HepG2 (cell line): ENCODE results near the gene ANKAR. TPM values are rescaled to one million over a fixed set of nuclear protein-coding genes. Genes with fewer than 3 reads are reported as not detected.

Experiments used
- ATRX ChIP-seq: sonication (generic); formaldehyde crosslinking; IDR thresholded peaks from 2 replicates; pipeline ENCODE4 v1.4.0; 2020; ENCODE audit warnings: missing genetic modification reagents, borderline replicate concordance
- CBX1 ChIP-seq: IDR thresholded peaks from one replicate; pipeline ENCODE4 v1.6.1; 2016; ENCODE audit warnings: antibody characterized with exemption, low read depth
- DR1 ChIP-seq: sonication (generic); formaldehyde crosslinking; IDR thresholded peaks from 2 replicates; pipeline ENCODE4 v1.8.0; 2021; ENCODE audit warnings: mild to moderate bottlenecking, missing genetic modification reagents, inconsistent platforms
- E2F2 ChIP-seq: sonication (generic); formaldehyde crosslinking; IDR thresholded peaks from 2 replicates; pipeline ENCODE4 v1.4.0; 2020; ENCODE audit warnings: missing genetic modification reagents, borderline replicate concordance
- E2F5 ChIP-seq: sonication (generic); formaldehyde crosslinking; conservative IDR thresholded peaks from 2 replicates; pipeline ENCODE4 v1.4.0; 2020; ENCODE audit warnings: missing genetic modification reagents
- IKZF1 ChIP-seq: fragments of 450-650 bp; IDR thresholded peaks from 2 replicates; pipeline ENCODE4 v1.7.1; 2016
- KAT2B ChIP-seq: fragments of 150-350 bp; IDR thresholded peaks from 2 replicates; pipeline ENCODE4 v1.6.1; 2014; ENCODE audit warnings: low read depth, low read length, borderline replicate concordance
- MAFG ChIP-seq: sonication (generic); formaldehyde crosslinking; IDR thresholded peaks from 2 replicates; pipeline ENCODE4 v1.5.1; 2020; ENCODE audit warnings: mild to moderate bottlenecking, missing genetic modification reagents
- MIXL1 ChIP-seq: IDR thresholded peaks from 2 replicates; pipeline ENCODE4 v1.6.1; 2016
- NCOA1 ChIP-seq: sonication (generic); formaldehyde crosslinking; IDR thresholded peaks from 2 replicates; pipeline ENCODE4 v1.9.0; 2021; ENCODE audit warnings: missing genetic modification reagents
- POLR2G ChIP-seq: fragments of 200-400 bp; formaldehyde crosslinking; IDR thresholded peaks from 2 replicates; pipeline ENCODE4 v1.6.1; 2018; ENCODE audit warnings: mild to moderate bottlenecking, low read depth, low read length, moderate library complexity
- REPIN1 ChIP-seq: sonication (generic); formaldehyde crosslinking; IDR thresholded peaks from 2 replicates; pipeline ENCODE4 v1.8.0; 2022; ENCODE audit warnings: missing genetic modification reagents, low read depth, mild to moderate bottlenecking, borderline replicate concordance
- ZNF224 ChIP-seq: sonication (generic); formaldehyde crosslinking; IDR thresholded peaks from 2 replicates; pipeline ENCODE4 v1.5.0; 2020; ENCODE audit warnings: mild to moderate bottlenecking, missing genetic modification reagents
- ZNF230 ChIP-seq: sonication (generic); formaldehyde crosslinking; IDR thresholded peaks from 2 replicates; pipeline ENCODE4 v1.4.0; 2020; ENCODE audit warnings: mild to moderate bottlenecking, missing genetic modification reagents
- ZNF646 ChIP-seq: sonication (generic); formaldehyde crosslinking; IDR thresholded peaks from 2 replicates; pipeline ENCODE4 v1.9.0; 2021; ENCODE audit warnings: mild to moderate bottlenecking, missing genetic modification reagents
- ZNF749 ChIP-seq: sonication (generic); formaldehyde crosslinking; IDR thresholded peaks from 2 replicates; pipeline ENCODE4 v1.8.0; 2022; ENCODE audit warnings: mild to moderate bottlenecking, missing genetic modification reagents, moderate library complexity, borderline replicate concordance
- ZNF775 ChIP-seq: sonication (generic); formaldehyde crosslinking; IDR thresholded peaks from 2 replicates; pipeline ENCODE4 v1.4.0; 2020; ENCODE audit warnings: missing genetic modification reagents, mild to moderate bottlenecking, moderate library complexity, borderline replicate concordance
- ZXDC ChIP-seq: sonication (generic); formaldehyde crosslinking; IDR thresholded peaks from 2 replicates; pipeline ENCODE4 v1.5.0; 2020; ENCODE audit warnings: mild to moderate bottlenecking, missing genetic modification reagents
- polyA plus RNA-seq, 8 experiments: library from polyadenylated mRNA; depleted of rRNA in 3 of 8; stranded (reverse) in 7 of 8; unstranded in 1 of 8; fragments of >200 nt; fragmentation: Illumina TruSeq in 4 of 8; extraction: Trizol in 4 of 8; gene quantifications; 2 replicates each; pipeline versions ENCODE4 v1.2.1 to v1.2.3, GENCODE V29; 2011 to 2016; ENCODE audit warnings: low read depth in 4 of 8, missing spikeins in 1 of 8, mixed read lengths in 1 of 8; ENCODE audit not compliant: insufficient read depth in 1 of 8
- total RNA-seq, 5 experiments: library from RNA; depleted of rRNA; stranded (reverse); fragments of >200 nt; fragmentation: Illumina TruSeq; extraction: Trizol; gene quantifications; 2 replicates each; pipeline ENCODE4 v1.2.3, GENCODE V29; 2016; ENCODE audit warnings: low read depth in 1 of 5

Gene ANKAR
- total and polyA plus RNA-seq, 2 of the 13 experiments (the other 11 are each of a cell fraction or from before 2014, with no cell fraction given), result 3.6 to 5.0 TPM

- TF ChIP-seq MAFG (no peak), ATRX (CRISPR knock-in tag) (0 out of 2 replicates have a peak, but pooled peaks have one; percentile 9), E2F5 (CRISPR knock-in tag) (0 out of 2 replicates have a peak, but pooled peaks have one; percentile 59), ZXDC (CRISPR knock-in tag) (no peak), CBX1 (no peak), DR1 (CRISPR knock-in tag) (peak; percentile 94), KAT2B (0 out of 2 replicates have a peak, but pooled peaks have one; percentile 3), NCOA1 (CRISPR knock-in tag) (0 out of 2 replicates have a peak, but pooled peaks have one; percentile 43), ZNF775 (CRISPR knock-in tag) (peak; percentile 87; the same call in 1 of the 2 replicates), IKZF1 (no peak), ZNF224 (CRISPR knock-in tag) (no peak), ZNF646 (CRISPR knock-in tag) (no peak), ZNF230 (CRISPR knock-in tag) (peak; percentile 99), E2F2 (0 out of 2 replicates have a peak, but pooled peaks have one; percentile 5), REPIN1 (CRISPR knock-in tag) (peak; percentile 89; the same call in 1 of the 2 replicates), MIXL1 (CRISPR knock-in tag) (peak; percentile 44; the same call in 1 of the 2 replicates), POLR2G (peak; percentile 99), ZNF749 (CRISPR knock-in tag) (no peak; the same call in 1 of the 2 replicates)
Observed at GRCh38 chr2:189661148-189661956, 13.1 kb upstream of the ANKAR start, which contains the start of gene ASNSD1 (continued).
